B cell (primary cell): ENCODE measurements around the gene CDYL2. TPM values are rescaled to one million over a fixed set of nuclear protein-coding genes. Genes with fewer than 3 reads are reported as not detected.

Source experiments
- ATAC-seq: fragments of 200-7000 bp; cut with Tn5 transposase; one replicate; pipeline ENCODE4 v1.10.0; 2021; ENCODE audit warnings: low read depth, mild to moderate bottlenecking, moderate number of reproducible peaks, moderate library complexity
- CTCF ChIA-PET: fragments of 350-600 bp; sonication (Branson Sonifier 250); formaldehyde crosslinking; loops from one replicate; lab custom pipeline; 2021; ENCODE audit warnings: antibody characterized with exemption, inconsistent platforms; lab: Charles Lee
- POLR2A ChIA-PET: fragments of 350-600 bp; sonication (Branson Sonifier 250); formaldehyde crosslinking; loops from one replicate; lab custom pipeline; 2021; ENCODE audit warnings: antibody characterized with exemption; lab: Charles Lee
- DNase-seq: peaks from one replicate; pipeline ENCODE4 v3.0.0; 2013
- H2AFZ ChIP-seq: 2 replicates; pipeline ENCODE4 v1.6.1; 2012; ENCODE audit warnings: mild to moderate bottlenecking, low read depth, low read length; ENCODE audit not compliant: insufficient read depth, poor library complexity, severe bottlenecking
- H3K27ac ChIP-seq, 2 donors: 1 replicate in 1 of 2; 2 replicates in 1 of 2; pipeline ENCODE4 v1.5.1; 2012 to 2013; ENCODE audit warnings: low read length in 2 of 2, mild to moderate bottlenecking in 2 of 2, moderate library complexity in 1 of 2
- H3K27me3 ChIP-seq, 4 experiments: fragments of 200-600 bp in 1 of 4; sonication (generic) in 1 of 4; replicated peaks in 1 of 4; 1 replicate in 2 of 4; 2 replicates in 2 of 4; pipeline versions ENCODE4 v1.6.1 to v1.7.0; 2013 to 2016; ENCODE audit warnings: low read length in 3 of 4, mild to moderate bottlenecking in 2 of 4, mixed read lengths in 1 of 4, moderate library complexity in 1 of 4; ENCODE audit not compliant: insufficient read depth in 4 of 4, control insufficient read depth in 3 of 4; ENCODE audit errors: control extremely low read depth in 1 of 4
- H3K36me3 ChIP-seq, 2 experiments: replicated peaks in 1 of 2; 1 replicate in 1 of 2; 2 replicates in 1 of 2; pipeline versions ENCODE4 v1.6.1 to v1.7.1; 2013; ENCODE audit warnings: low read length in 1 of 2; ENCODE audit not compliant: insufficient read depth in 2 of 2, control insufficient read depth in 1 of 2; ENCODE audit errors: control extremely low read depth in 1 of 2, extremely low read depth in 1 of 2
- H3K4me1 ChIP-seq, 2 donors: fragments of 200-600 bp in 1 of 2; sonication (generic) in 1 of 2; 1 replicate in 1 of 2; 2 replicates in 1 of 2; pipeline versions ENCODE4 v1.5.1 to v1.6.1; 2013 to 2017; ENCODE audit warnings: low read length in 2 of 2; ENCODE audit not compliant: control insufficient read depth in 2 of 2, insufficient read depth in 2 of 2
- H3K4me2 ChIP-seq: replicated peaks from 2 replicates; pipeline ENCODE3; 2012; ENCODE audit warnings: mild to moderate bottlenecking, low read depth, low read length; ENCODE audit not compliant: poor library complexity, severe bottlenecking
- H3K4me3 ChIP-seq, 5 experiments: fragments of 200-600 bp in 1 of 5; sonication (generic) in 1 of 5; 1 replicate in 3 of 5; 2 replicates in 2 of 5; pipeline versions ENCODE4 v1.5.1 to v1.7.0; 2011 to 2016; ENCODE audit warnings: low read length in 4 of 5, mild to moderate bottlenecking in 4 of 5, low read depth in 2 of 5, control low read depth in 1 of 5, moderate library complexity in 1 of 5; ENCODE audit not compliant: insufficient read depth in 1 of 5; ENCODE audit errors: control extremely low read depth in 1 of 5, extremely low read depth in 1 of 5
- H3K79me2 ChIP-seq: fragments of 200-600 bp; sonication (generic); one replicate; pipeline ENCODE4 v1.6.0; 2016; ENCODE audit warnings: low read length; ENCODE audit not compliant: control insufficient read depth, insufficient read depth
- H3K9ac ChIP-seq: fragments of 200-600 bp; sonication (generic); 2 replicates; pipeline ENCODE4 v1.6.1; 2017; ENCODE audit warnings: mild to moderate bottlenecking, low read length, moderate library complexity
- H3K9me3 ChIP-seq, 3 donors: one replicate each; pipeline versions ENCODE4 v1.6.1 to v1.7.1; 2013; ENCODE audit warnings: low read length in 2 of 3; ENCODE audit not compliant: control insufficient read depth in 2 of 3, insufficient read depth in 1 of 3; ENCODE audit errors: control extremely low read depth in 1 of 3
- H4K20me1 ChIP-seq: 2 replicates; pipeline ENCODE4 v1.6.0; 2012; ENCODE audit warnings: mild to moderate bottlenecking, low read length; ENCODE audit not compliant: insufficient read depth, control insufficient read depth, poor library complexity, severe bottlenecking
- H3K27ac Mint-ChIP-seq: one replicate; pipeline ENCODE4 v1.8.0; 2021; ENCODE audit warnings: mixed read lengths
- H3K27me3 Mint-ChIP-seq: one replicate; pipeline ENCODE4 v1.8.0; 2021; ENCODE audit warnings: mixed read lengths
- H3K4me1 Mint-ChIP-seq: one replicate; pipeline ENCODE4 v1.8.0; 2021; ENCODE audit warnings: mixed read lengths
- H3K4me3 Mint-ChIP-seq: one replicate; pipeline ENCODE4 v1.8.0; 2021; ENCODE audit warnings: mixed read lengths
- H3K9me3 Mint-ChIP-seq: one replicate; pipeline ENCODE4 v1.8.0; 2022; ENCODE audit warnings: mixed read lengths; ENCODE audit not compliant: insufficient read depth
- EZH2 ChIP-seq: IDR thresholded peaks from 2 replicates; pipeline ENCODE4 v1.6.1; 2012; ENCODE audit warnings: borderline replicate concordance, low read depth, mild to moderate bottlenecking, moderate library complexity, low read length; ENCODE audit not compliant: insufficient read depth, poor library complexity, severe bottlenecking
- WGBS: methylation state at CpG from one replicate; pipeline ENCODE4 v1.1.5; 2013; ENCODE audit warnings: missing lambda C conversion rate; ENCODE audit not compliant: insufficient coverage; 5-methylcytosine and 5-hydroxymethylcytosine counted together
- intact Hi-C: fragments of 100-400 bp; cut with micrococcal nuclease; formaldehyde crosslinking; loops from one replicate; pipeline ENCODE4 v1.10.0; 2022
- polyA plus RNA-seq: library from polyadenylated mRNA; depleted of rRNA; stranded (reverse); fragments of >200 nt; gene quantifications from 2 replicates; pipeline ENCODE4 v1.2.3, GENCODE V29; 2012
- total RNA-seq, 2 donors: library from RNA; stranded (reverse); fragments of 120-200 nt in 1 of 2; gene quantifications; 1 replicate in 1 of 2; 2 replicates in 1 of 2; pipeline versions ENCODE4 v1.2.3 to v1.2.4, GENCODE V29; 2013 to 2022
- TF ChIP-seq, protein P1 (sequence below): fragments of 200-600 bp; IDR thresholded peaks from one replicate; pipeline ENCODE4 v1.8.0; 2022; ENCODE audit warnings: antibody characterized with exemption, mild to moderate bottlenecking

The CDYL2 gene
- total and polyA plus RNA-seq, 2 donors (not counting 1 experiment from before 2014, with no cell fraction given), result 0.66 to 6.6 TPM

DNA sequence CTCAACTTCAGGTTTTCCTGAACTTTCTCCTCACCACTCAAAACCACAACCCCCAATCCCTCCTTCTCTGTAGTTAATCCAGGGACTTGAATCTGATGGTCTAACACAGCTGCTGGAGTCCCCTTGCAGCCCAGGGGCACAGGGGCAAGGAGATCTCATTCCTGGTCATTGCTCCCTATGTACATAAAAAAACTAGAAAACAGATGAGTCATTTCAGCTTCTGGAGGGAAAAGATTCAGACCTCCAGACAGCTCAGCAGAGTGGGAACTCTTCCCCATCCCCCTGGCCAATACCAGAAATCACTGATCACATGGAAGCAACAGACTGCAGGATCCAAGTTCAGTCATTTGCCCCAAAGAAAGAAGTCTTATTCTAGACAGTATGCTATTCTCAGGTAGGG, 201.5 kb downstream of the CDYL2 start:
- Histone ChIP-seq H3K9me3 (peaks cover 0 to 18% (median 5%) of the 10 kb centered on the region in 3 donors), H3K4me1 (peaks cover 4 to 7% of the 10 kb centered on the region in 2 donors), H3K36me3 (no peaks in the 10 kb centered on the region), H3K79me2 (no peaks in the 10 kb centered on the region), H3K9ac (no peak overlapping the region), H2AFZ (no peak overlapping the region), H3K27ac (no peak overlapping the region), H3K4me2 (no peak overlapping the region), H3K27me3 (no peaks in the 10 kb centered on the region), H3K4me3 (no peak overlapping the region), H4K20me1 (no peaks in the 10 kb centered on the region)
- Mint-ChIP-seq H3K9me3 (peaks cover 10% of the 10 kb centered on the region), H3K4me1 (peaks cover 8% of the 10 kb centered on the region), H3K27ac (no peak overlapping the region), H3K4me3 (no peak overlapping the region), H3K27me3 (no peaks in the 10 kb centered on the region)
- ATAC-seq (no peak), DNase-seq (no peak)
- ChIA-PET CTCF (no interaction called here), POLR2A (no interaction called here)
- TF ChIP-seq, protein P1, sequence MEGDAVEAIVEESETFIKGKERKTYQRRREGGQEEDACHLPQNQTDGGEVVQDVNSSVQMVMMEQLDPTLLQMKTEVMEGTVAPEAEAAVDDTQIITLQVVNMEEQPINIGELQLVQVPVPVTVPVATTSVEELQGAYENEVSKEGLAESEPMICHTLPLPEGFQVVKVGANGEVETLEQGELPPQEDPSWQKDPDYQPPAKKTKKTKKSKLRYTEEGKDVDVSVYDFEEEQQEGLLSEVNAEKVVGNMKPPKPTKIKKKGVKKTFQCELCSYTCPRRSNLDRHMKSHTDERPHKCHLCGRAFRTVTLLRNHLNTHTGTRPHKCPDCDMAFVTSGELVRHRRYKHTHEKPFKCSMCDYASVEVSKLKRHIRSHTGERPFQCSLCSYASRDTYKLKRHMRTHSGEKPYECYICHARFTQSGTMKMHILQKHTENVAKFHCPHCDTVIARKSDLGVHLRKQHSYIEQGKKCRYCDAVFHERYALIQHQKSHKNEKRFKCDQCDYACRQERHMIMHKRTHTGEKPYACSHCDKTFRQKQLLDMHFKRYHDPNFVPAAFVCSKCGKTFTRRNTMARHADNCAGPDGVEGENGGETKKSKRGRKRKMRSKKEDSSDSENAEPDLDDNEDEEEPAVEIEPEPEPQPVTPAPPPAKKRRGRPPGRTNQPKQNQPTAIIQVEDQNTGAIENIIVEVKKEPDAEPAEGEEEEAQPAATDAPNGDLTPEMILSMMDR, result no peak
- no peak for TF ChIP-seq EZH2
- intact Hi-C loops, result no loop called here

DNA sequence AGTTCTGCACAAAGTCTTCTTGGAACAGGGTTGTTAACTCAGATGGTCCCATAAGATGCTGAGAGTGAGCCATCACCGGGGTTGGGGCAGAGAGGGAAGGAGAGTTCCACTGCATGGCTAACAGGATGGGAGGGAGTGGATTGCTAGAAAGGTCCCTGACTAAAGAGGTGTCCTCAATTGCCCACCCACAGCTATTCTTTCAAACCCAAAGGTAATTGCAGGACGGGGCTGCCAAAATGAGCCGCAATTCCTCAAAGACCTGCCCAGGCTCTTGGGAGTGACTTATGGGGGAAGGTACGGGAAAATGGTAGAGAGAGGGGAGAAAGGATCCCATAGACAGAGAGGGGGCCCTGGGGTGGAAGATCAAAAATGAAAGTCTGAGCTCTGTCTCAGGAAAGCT, 203.2 kb downstream of the CDYL2 start:
- peaks cover 0 to 5% (median 0%) of the 10 kb centered on the region in 3 donors for H3K9me3 ChIP-seq
- H3K79me2 ChIP-seq, result no peaks in the 10 kb centered on the region
- no peak overlapping the region for H3K27ac ChIP-seq
- H3K4me3 Mint-ChIP-seq, result no peak overlapping the region
- H3K4me1 ChIP-seq, result peaks cover 0 to 3% of the 10 kb centered on the region in 2 donors
- intact Hi-C loops, result no loop called here
- ChIA-PET CTCF (no interaction called here), POLR2A (no interaction called here)
- no peak for TF ChIP-seq EZH2
- TF ChIP-seq, protein P1, result no peak
- peaks cover 5% of the 10 kb centered on the region for H3K9me3 Mint-ChIP-seq
- DNase-seq (no peak), ATAC-seq (no peak)
- H4K20me1 ChIP-seq, result no peaks in the 10 kb centered on the region
- H3K27me3 ChIP-seq, result no peaks in the 10 kb centered on the region
- no peak overlapping the region for H3K4me2 ChIP-seq
- no peak overlapping the region for H3K9ac ChIP-seq
- H3K4me3 ChIP-seq, result no peak overlapping the region
- no peaks in the 10 kb centered on the region for H3K27me3 Mint-ChIP-seq
- H2AFZ ChIP-seq, result no peak overlapping the region
- no peak overlapping the region for H3K27ac Mint-ChIP-seq
- no peaks in the 10 kb centered on the region for H3K36me3 ChIP-seq
- peaks cover 2% of the 10 kb centered on the region for H3K4me1 Mint-ChIP-seq
- 100% methylated on average over 1 of the region's 4 CpGs for WGBS
